Astrocyte (in vitro differentiated cells and primary cell): ENCODE data around the gene UGT1A7. TPM values are rescaled to one million over a fixed set of nuclear protein-coding genes. Genes with fewer than 3 reads are reported as not detected.

Source experiments
- DNase-seq: peaks from one replicate; pipeline ENCODE4 v3.0.0-alpha.2; 2010; ENCODE audit warnings: low read depth
- FAIRE-seq: peaks from 2 replicates; lab custom pipeline; 2011; peaks lifted over from hg19 to GRCh38; lab: Jason Lieb, UNC
- H2AFZ ChIP-seq: 2 replicates; pipeline ENCODE4 v1.6.0; 2012; ENCODE audit warnings: low read depth, low read length, inconsistent platforms
- H3K27ac ChIP-seq: 2 replicates; pipeline ENCODE4 v1.5.1; 2011; ENCODE audit warnings: low read depth, low read length, inconsistent platforms
- H3K27me3 ChIP-seq: 2 replicates; pipeline ENCODE4 v1.6.0; 2011; ENCODE audit warnings: low read length, inconsistent platforms; ENCODE audit not compliant: insufficient read depth
- H3K36me3 ChIP-seq: 2 replicates; pipeline ENCODE4 v1.5.1; 2011; ENCODE audit warnings: low read length, inconsistent platforms; ENCODE audit not compliant: insufficient read depth
- H3K4me1 ChIP-seq: 2 replicates; pipeline ENCODE4 v1.5.1; 2011; ENCODE audit warnings: low read length, inconsistent platforms; ENCODE audit not compliant: insufficient read depth
- H3K4me2 ChIP-seq: 2 replicates; pipeline ENCODE4 v1.6.0; 2012; ENCODE audit warnings: low read length, inconsistent platforms
- H3K4me3 ChIP-seq: 2 replicates; pipeline ENCODE4 v1.5.1; 2011; ENCODE audit warnings: low read depth, mild to moderate bottlenecking, low read length, inconsistent platforms; ENCODE audit not compliant: insufficient read depth
- H3K79me2 ChIP-seq: 2 replicates; pipeline ENCODE4 v1.6.0; 2012; ENCODE audit warnings: mild to moderate bottlenecking, low read length, inconsistent platforms; ENCODE audit not compliant: insufficient read depth
- H3K9ac ChIP-seq: 2 replicates; pipeline ENCODE4 v1.6.0; 2012; ENCODE audit warnings: mild to moderate bottlenecking, low read length, inconsistent platforms
- H3K9me3 ChIP-seq: 2 replicates; pipeline ENCODE4 v1.5.1; 2012; ENCODE audit warnings: low read depth, mild to moderate bottlenecking, low read length, inconsistent platforms; ENCODE audit not compliant: insufficient read depth
- H4K20me1 ChIP-seq: 2 replicates; pipeline ENCODE4 v1.6.0; 2012; ENCODE audit warnings: low read length, inconsistent platforms; ENCODE audit not compliant: insufficient read depth
- H3K27ac Mint-ChIP-seq: one replicate; pipeline ENCODE4 v1.8.0; 2021; ENCODE audit warnings: mild to moderate bottlenecking, mixed read lengths; ENCODE audit not compliant: unreplicated experiment
- H3K27me3 Mint-ChIP-seq: one replicate; pipeline ENCODE4 v1.8.0; 2021; ENCODE audit warnings: low read depth, mixed read lengths; ENCODE audit not compliant: unreplicated experiment
- H3K36me3 Mint-ChIP-seq: one replicate; pipeline ENCODE4 v1.8.0; 2021; ENCODE audit warnings: low read depth, mixed read lengths; ENCODE audit not compliant: unreplicated experiment
- H3K4me1 Mint-ChIP-seq: one replicate; pipeline ENCODE4 v1.8.0; 2021; ENCODE audit warnings: low read depth, mixed read lengths; ENCODE audit not compliant: unreplicated experiment
- H3K4me3 Mint-ChIP-seq: one replicate; pipeline ENCODE4 v1.8.0; 2021; ENCODE audit warnings: mild to moderate bottlenecking, moderate library complexity, mixed read lengths; ENCODE audit not compliant: unreplicated experiment
- H3K9me3 Mint-ChIP-seq: one replicate; pipeline ENCODE4 v1.8.0; 2021; ENCODE audit warnings: mild to moderate bottlenecking, mixed read lengths; ENCODE audit not compliant: unreplicated experiment
- EZH2 ChIP-seq: IDR thresholded peaks from 2 replicates; pipeline ENCODE4 v1.6.1; 2012; ENCODE audit warnings: mild to moderate bottlenecking, low read length, inconsistent platforms; ENCODE audit not compliant: insufficient read depth
- total RNA-seq: library from RNA; stranded (reverse); gene quantifications from 2 replicates; pipeline ENCODE4 v1.2.1, GENCODE V29; 2021
- TF ChIP-seq, protein P1 (sequence below): IDR thresholded peaks from 2 replicates; pipeline ENCODE4 v1.5.1; 2011; ENCODE audit warnings: low read depth, mild to moderate bottlenecking, inconsistent platforms, low read length, moderate library complexity; ENCODE audit not compliant: insufficient read depth

Gene UGT1A7
- total RNA-seq, 1 donor from 2014 or later = not detected

DNA sequence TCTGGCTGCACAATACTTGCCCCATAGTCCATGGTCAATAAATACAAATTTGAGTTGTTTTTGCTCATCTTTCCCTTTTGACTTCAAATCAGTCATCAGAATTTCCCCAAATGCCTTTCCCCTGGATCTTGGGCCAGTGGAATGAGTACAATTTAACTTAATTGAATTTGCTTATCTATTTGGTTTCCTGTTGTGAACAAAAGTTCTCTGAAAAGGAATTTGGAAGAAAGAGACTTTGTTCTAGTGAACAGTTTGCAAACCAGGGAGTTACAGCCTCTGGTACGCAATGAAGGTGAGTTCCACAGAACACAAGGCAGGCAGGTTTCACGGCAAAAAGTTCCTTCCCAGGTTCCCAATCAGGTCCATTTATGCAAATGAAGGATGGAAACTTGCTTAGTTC lies 77.1 kb downstream of the UGT1A7 start:
- Histone ChIP-seq H2AFZ (no peak overlapping the region), H3K27me3 (peaks cover 3% of the 10 kb centered on the region), H3K27ac (no peak overlapping the region), H3K79me2 (no peaks in the 10 kb centered on the region), H3K4me3 (no peak overlapping the region), H4K20me1 (no peaks in the 10 kb centered on the region), H3K36me3 (no peaks in the 10 kb centered on the region), H3K9me3 (no peaks in the 10 kb centered on the region), H3K4me1 (peaks cover 2% of the 10 kb centered on the region), H3K4me2 (no peak overlapping the region), H3K9ac (no peak overlapping the region)
- Mint-ChIP-seq H3K27me3 (peaks cover 12% of the 10 kb centered on the region), H3K36me3 (no peaks in the 10 kb centered on the region), H3K9me3 (no peaks in the 10 kb centered on the region), H3K4me1 (no peaks in the 10 kb centered on the region), H3K27ac (no peak overlapping the region), H3K4me3 (no peak overlapping the region)
- TF ChIP-seq, protein P1, sequence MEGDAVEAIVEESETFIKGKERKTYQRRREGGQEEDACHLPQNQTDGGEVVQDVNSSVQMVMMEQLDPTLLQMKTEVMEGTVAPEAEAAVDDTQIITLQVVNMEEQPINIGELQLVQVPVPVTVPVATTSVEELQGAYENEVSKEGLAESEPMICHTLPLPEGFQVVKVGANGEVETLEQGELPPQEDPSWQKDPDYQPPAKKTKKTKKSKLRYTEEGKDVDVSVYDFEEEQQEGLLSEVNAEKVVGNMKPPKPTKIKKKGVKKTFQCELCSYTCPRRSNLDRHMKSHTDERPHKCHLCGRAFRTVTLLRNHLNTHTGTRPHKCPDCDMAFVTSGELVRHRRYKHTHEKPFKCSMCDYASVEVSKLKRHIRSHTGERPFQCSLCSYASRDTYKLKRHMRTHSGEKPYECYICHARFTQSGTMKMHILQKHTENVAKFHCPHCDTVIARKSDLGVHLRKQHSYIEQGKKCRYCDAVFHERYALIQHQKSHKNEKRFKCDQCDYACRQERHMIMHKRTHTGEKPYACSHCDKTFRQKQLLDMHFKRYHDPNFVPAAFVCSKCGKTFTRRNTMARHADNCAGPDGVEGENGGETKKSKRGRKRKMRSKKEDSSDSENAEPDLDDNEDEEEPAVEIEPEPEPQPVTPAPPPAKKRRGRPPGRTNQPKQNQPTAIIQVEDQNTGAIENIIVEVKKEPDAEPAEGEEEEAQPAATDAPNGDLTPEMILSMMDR = no peak
- TF ChIP-seq EZH2 = no peak
- FAIRE-seq (no peak), DNase-seq (peak; percentile 33)

DNA sequence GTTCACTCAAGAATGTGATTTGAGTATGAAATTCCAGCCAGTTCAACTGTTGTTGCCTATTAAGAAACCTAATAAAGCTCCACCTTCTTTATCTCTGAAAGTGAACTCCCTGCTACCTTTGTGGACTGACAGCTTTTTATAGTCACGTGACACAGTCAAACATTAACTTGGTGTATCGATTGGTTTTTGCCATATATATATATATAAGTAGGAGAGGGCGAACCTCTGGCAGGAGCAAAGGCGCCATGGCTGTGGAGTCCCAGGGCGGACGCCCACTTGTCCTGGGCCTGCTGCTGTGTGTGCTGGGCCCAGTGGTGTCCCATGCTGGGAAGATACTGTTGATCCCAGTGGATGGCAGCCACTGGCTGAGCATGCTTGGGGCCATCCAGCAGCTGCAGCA lies 78.3 kb downstream of the UGT1A7 start, which contains the start of gene UGT1A1:
Gene UGT1A1 (plus strand): TSS at position 228 of the 400 bp plus-strand sequence. CDS start 18 bp downstream, at position 246.
- no peak within 1 kb of the TSS for H3K4me3 Mint-ChIP-seq
- Histone ChIP-seq H3K27ac (no peak within 1 kb of the TSS), H3K79me2 (no peaks in the 10 kb centered on the region), H3K36me3 (no peaks in the 10 kb centered on the region), H4K20me1 (no peaks in the 10 kb centered on the region), H2AFZ (no peak within 1 kb of the TSS), H3K9me3 (no peaks in the 10 kb centered on the region), H3K27me3 (peaks cover 3% of the 10 kb centered on the region), H3K4me3 (no peak within 1 kb of the TSS), H3K4me2 (no peak within 1 kb of the TSS), H3K9ac (no peak within 1 kb of the TSS), H3K4me1 (peaks cover 12% of the 10 kb centered on the region)
- no peaks in the 10 kb centered on the region for H3K36me3 Mint-ChIP-seq
- peaks cover 7% of the 10 kb centered on the region for H3K27me3 Mint-ChIP-seq
- no peaks in the 10 kb centered on the region for H3K9me3 Mint-ChIP-seq
- TF ChIP-seq, protein P1 = no peak
- no peak for TF ChIP-seq EZH2
- DNase-seq (no peak), FAIRE-seq (no peak)
- peaks cover 6% of the 10 kb centered on the region for H3K4me1 Mint-ChIP-seq
- H3K27ac Mint-ChIP-seq = no peak within 1 kb of the TSS

DNA sequence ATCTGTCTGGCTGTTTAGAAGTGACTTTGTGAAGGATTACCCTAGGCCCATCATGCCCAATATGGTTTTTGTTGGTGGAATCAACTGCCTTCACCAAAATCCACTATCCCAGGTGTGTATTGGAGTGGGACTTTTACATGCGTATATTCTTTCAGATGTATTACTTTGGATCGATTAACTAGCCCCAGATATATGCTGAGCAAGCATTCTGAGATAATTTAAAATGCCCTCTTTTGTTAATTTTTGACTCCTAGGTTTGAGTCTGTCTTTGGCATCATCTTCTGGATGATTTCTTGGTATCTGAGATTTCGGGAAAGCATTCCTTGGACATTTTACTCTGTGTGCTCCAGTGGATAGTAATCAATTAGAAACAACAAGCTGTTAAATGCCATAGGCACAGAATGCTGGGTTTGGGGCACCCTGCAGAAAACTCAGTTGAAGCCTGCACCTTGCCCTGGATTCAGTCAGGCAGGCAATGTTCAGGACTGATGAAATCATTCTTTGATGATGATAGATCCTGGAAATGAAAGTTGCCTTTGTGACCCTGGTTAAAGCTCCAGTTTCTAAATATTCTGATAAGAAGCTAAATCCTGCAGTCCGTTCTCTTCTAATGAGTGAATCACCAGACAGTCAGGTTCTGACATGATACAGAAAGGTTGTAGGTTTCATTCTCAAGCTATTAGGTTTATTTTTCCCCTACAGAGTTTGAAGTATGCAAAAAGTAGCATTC lies 79.5 kb downstream of the UGT1A7 start:
- no peaks in the 10 kb centered on the region for H3K36me3 ChIP-seq
- Mint-ChIP-seq H3K9me3 (no peaks in the 10 kb centered on the region), H3K4me1 (peaks cover 6% of the 10 kb centered on the region), H3K4me3 (no peak overlapping the region), H3K27ac (no peak overlapping the region), H3K27me3 (peaks cover 9% of the 10 kb centered on the region), H3K36me3 (no peaks in the 10 kb centered on the region)
- no peaks in the 10 kb centered on the region for H3K79me2 ChIP-seq
- no peak overlapping the region for H3K27ac ChIP-seq
- DNase-seq (peak; percentile 52), FAIRE-seq (no peak)
- H2AFZ ChIP-seq = no peak overlapping the region
- H3K27me3 ChIP-seq = peaks cover 3% of the 10 kb centered on the region
- H3K9me3 ChIP-seq = no peaks in the 10 kb centered on the region
- no peak overlapping the region for H3K4me3 ChIP-seq
- H3K4me1 ChIP-seq = peaks cover 12% of the 10 kb centered on the region
- no peaks in the 10 kb centered on the region for H4K20me1 ChIP-seq
- TF ChIP-seq EZH2 = no peak
- TF ChIP-seq, protein P1 = no peak
- H3K4me2 ChIP-seq = no peak overlapping the region
- H3K9ac ChIP-seq = no peak overlapping the region
